GM18861 (cell line): ENCODE data around the gene CDKAL1.

ENCODE experiments used
- ATAC-seq: cut with Tn5 transposase; IDR thresholded peaks from one replicate; pipeline ENCODE4 v1.9.1; 2021; ENCODE audit not compliant: unreplicated experiment

The CDKAL1 gene

DNA sequence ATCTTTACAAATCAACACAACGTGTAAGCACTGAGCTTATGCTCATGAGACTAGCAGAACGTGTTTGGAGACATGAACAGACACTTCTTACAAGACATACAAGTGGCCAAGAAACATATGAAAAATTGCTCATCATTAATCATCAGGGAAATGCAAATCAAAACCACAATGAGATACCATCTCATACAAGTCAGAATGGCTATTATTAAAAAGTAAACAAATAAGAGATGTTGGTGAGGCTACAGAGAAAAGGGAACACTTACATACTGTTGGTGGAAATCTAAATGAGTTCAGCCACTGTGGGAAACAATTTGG lies 731.4 kb downstream of the CDKAL1 start:
- no peak for ATAC-seq

DNA sequence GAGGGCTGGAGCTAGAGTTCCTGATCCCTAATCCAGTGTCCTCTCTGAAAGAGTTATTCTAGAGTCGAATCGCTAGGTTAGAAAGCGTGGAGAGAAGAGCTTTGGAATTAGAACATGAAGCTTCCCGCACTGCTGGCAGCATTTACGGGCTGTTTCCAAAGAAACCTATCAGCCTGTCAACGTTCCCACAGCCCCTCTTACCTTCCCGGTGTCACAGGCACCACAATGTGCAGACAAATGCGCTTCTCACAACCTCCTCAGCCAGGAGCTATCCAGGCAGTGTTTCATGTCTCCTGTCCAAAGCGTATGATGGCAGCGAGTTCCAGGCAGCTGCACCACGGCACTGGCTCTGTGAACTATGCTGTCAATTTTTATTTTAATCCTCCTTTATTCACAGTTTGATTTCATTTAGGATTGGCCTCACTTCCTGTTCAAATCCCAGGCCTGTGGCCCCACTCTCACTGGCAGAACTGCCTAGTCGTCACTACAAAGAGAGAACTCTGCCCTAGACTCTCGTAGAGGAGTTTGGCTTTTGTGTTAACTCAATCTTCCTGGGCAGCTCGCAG lies 736.5 kb downstream of the CDKAL1 start:
- no peak for ATAC-seq

DNA sequence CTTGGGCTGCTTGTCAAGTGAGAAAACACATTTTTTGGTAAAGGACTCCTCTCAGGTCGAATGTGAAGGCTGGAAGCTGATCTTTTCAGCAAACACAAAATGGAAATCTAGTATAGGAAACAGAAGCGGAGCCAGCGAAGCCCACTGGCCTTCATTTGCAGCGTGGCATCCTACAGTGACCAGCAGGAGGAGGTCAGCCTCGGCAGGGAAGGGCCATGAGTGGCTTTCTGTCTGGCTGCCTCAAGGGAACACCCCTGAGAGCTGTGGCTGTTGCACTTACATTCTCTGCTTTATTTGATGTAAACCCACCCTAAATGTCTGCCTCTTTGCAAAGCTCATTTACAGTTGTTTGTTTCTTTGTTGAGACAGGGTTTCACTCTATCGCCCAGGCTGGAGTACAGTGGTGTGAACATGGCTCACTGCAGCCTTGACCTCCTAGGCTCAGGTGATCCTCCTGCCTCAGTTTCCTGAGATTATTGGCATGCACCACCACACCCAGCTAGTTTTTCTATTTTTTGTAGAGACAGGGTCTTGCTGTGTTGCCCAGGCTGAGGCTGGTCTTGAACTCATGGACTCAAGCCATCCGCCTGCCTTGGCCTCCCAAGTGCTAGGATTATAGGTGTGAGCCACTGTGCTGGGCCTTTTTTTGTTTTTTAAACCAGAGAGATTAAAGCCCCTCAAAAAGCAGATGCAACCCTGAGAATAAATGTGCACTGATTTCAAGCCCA lies 737.3 kb downstream of the CDKAL1 start:
- no peak for ATAC-seq

DNA sequence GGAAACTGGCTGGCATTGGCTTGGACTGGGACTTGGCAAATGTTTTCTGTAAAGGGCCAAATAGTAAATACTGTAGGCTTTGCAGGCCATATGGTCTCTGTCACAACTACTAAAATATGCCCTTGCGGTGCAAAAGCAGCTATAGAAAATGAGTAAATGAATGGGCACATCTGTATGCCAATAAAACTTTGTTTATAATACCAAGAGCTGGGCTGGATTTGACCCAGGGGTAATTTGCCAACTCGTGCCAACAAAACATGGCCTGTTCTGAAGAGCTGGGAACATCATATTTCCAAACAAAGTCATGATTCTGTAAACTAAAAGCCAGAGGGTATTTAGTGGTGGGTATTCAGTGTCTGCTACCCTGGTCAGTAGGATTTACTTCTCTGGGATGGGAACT lies 739.2 kb downstream of the CDKAL1 start:
- no peak for ATAC-seq

DNA sequence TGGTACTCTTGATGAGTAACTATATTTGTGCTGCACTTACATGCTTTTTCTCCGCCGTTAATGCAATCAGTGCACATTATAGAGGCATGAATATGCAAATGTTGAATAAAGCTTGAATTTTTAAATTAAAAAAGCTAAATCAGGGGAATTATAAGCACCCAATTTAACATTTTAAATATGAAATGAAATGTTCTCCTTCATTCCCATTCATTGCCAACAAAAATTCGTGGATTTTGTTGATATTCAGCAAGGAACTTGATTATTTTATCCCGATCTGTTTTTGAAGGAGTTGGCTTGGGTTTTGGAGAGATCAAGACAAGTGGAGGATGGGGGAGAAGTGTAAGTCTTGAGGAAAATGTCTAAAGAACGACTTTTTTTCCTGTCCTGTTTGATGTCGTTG lies 740.6 kb downstream of the CDKAL1 start:
- ATAC-seq: no peak

DNA sequence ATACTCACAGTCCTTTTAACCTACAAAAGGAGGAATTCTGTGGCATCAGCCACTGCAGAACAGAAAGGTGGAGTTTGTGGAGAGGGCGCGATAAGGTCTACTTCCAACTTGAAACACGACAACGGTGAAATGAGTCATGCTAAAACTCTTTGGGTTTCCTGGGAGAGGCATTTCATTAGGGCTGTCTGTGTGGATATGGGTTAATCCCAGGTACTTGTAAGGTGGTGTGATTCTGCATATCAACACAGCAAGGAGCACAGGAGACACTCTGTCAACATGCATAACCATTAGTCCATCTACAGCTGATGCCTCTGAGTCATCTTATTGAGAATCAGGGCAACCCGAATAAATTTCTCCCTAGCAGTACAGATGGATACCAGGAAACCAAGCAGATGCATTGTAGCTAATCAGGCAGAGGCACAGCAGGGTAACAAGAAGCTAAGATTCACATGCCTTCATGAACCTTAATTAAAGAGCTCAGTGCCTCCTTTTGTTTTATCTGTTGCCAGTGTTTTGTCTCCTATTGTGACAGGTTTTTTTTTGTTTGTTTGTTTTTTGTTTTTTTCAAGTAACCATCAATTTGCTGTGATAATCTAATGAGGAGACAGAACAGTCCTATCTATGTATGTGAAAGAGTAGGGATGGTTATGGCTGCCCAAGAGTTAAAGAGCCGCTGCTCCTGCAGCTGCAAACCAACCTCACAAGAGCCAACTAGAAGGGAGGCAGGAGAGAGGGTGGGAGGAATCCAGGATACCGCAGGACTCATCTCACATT lies 743.5 kb downstream of the CDKAL1 start:
- ATAC-seq: no peak

DNA sequence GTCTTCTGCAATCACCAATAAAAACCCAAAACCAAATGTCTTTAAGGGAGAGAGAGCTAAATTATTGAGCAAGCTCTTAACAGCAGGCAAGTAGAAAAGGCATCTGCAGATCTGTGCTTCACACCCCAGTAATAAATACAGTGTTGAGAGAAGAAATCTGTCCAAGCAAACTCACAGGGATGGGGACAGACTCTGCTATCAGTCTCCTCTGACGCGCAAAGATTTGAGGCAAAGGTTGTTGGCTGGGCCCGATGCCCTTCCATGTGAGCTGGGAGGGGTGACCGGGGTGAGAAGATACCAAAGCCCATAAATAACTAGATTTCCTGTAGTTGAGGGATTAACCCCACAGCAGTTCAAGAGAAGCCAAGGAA lies 744.1 kb downstream of the CDKAL1 start:
- ATAC-seq: no peak

DNA sequence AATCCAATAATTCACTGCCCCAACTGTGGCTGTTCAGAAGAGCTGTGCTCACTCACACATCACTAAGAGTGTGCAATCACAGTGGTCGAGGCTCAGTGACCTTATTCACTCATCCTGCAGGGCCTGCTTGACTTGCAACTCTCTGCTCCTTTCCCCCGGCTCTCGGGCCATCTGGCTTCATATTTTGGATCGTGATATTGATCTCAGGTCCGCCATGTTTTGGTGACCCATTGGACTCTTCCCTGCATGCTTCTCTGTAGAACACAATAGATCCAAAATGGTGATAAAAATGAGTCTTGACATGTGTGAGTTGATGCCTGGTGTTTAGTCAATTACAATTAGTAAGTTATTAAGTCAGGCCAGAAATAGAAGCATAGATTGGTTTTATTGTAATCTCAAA lies 745.4 kb downstream of the CDKAL1 start:
- ATAC-seq: no peak

DNA sequence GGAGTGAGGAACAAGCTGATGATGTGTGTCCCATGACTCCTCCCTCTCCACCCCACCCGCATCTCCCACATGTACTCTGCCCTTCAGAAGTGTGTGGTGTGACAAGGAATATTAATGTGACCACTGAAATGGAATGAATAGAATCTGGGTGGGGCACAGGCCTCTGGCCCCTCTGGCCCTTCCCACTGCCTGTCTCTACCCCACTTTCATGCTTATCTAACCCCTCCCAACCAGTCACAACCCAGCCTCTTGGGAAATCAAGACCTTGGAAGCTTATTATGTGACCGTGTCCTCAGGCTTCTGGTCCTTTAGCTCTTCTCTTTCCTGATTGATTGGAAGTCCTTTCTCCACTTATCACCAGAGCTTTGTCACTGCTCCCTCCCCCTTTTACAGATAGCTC lies 747.1 kb downstream of the CDKAL1 start:
- ATAC-seq: no peak
